ENCODE data around the gene BBS4.
"Not testable (repeated sequence)": the region's sequence is repeated elsewhere in the genome, so short reads cannot be mapped to it uniquely, and the experiment has no call there.

The BBS4 gene

GRCh38 chr15:72722071-72722696 is 36.2 kb downstream of the BBS4 start:
- H3K27me3 ChIP-seq (replicated peaks), result no peaks in the 10 kb centered on the region
- peak; percentile 84 for TF ChIP-seq CTCF (IDR thresholded peaks at IDR 0.05; ENCODE audit: low read depth, low read length, missing control alignments)
- peak; percentile 73 for DNase-seq
- peaks cover 6% of the 10 kb centered on the region for H3K36me3 ChIP-seq (replicated peaks)
- no peak overlapping the region for H3K27ac ChIP-seq
- in situ Hi-C loops (cut with HindIII; ENCODE audit: low pct_ligation_motif_present, low sequenced_read_pairs), result no loop called here
- H3K4me3 ChIP-seq (ENCODE audit: low read depth, low read length), result no peak overlapping the region

GRCh38 chr15:72724028-72724427 is 38.0 kb downstream of the BBS4 start:
- TF ChIP-seq CTCF (IDR thresholded peaks at IDR 0.05; ENCODE audit: low read depth, low read length, missing control alignments), result no peak
- Histone ChIP-seq H3K27me3 (replicated peaks) (no peaks in the 10 kb centered on the region), H3K27ac (no peak overlapping the region), H3K4me3 (ENCODE audit: low read depth, low read length) (no peak overlapping the region), H3K36me3 (replicated peaks) (no peaks in the 10 kb centered on the region)
- in situ Hi-C loops (cut with HindIII; ENCODE audit: low pct_ligation_motif_present, low sequenced_read_pairs), result no loop called here
- DNase-seq, result no peak

GRCh38 chr15:72725446-72725845 is 39.4 kb downstream of the BBS4 start:
- Histone ChIP-seq H3K27me3 (replicated peaks) (no peaks in the 10 kb centered on the region), H3K4me3 (ENCODE audit: low read depth, low read length) (no peak overlapping the region), H3K27ac (no peak overlapping the region), H3K36me3 (replicated peaks) (no peaks in the 10 kb centered on the region)
- no peak for TF ChIP-seq CTCF (IDR thresholded peaks at IDR 0.05; ENCODE audit: low read depth, low read length, missing control alignments)
- in situ Hi-C loops (cut with HindIII; ENCODE audit: low pct_ligation_motif_present, low sequenced_read_pairs), result no loop called here
- DNase-seq, result no peak

- H3K27me3 ChIP-seq (replicated peaks); in situ Hi-C loops (cut with HindIII; ENCODE audit: low pct_ligation_motif_present, low sequenced_read_pairs); H3K27ac ChIP-seq; H3K36me3 ChIP-seq (replicated peaks); H3K4me3 ChIP-seq (ENCODE audit: low read depth, low read length); DNase-seq: not testable (repeated sequence)
These were observed 39.8 kb downstream of the BBS4 start for GRCh38 chr15:72725851-72726250.

- in situ Hi-C loops (cut with HindIII; ENCODE audit: low pct_ligation_motif_present, low sequenced_read_pairs), result no loop called here
- Histone ChIP-seq H3K27ac (no peak overlapping the region), H3K36me3 (replicated peaks) (no peaks in the 10 kb centered on the region), H3K4me3 (ENCODE audit: low read depth, low read length) (no peak overlapping the region), H3K27me3 (replicated peaks) (no peaks in the 10 kb centered on the region)
- DNase-seq, result no peak
- no peak for TF ChIP-seq CTCF (IDR thresholded peaks at IDR 0.05; ENCODE audit: low read depth, low read length, missing control alignments)
These were observed 41.1 kb downstream of the BBS4 start for GRCh38 chr15:72727154-72727553.

GRCh38 chr15:72728249-72728648 is 42.2 kb downstream of the BBS4 start:
- H3K27ac ChIP-seq; in situ Hi-C loops (cut with HindIII; ENCODE audit: low pct_ligation_motif_present, low sequenced_read_pairs); H3K4me3 ChIP-seq (ENCODE audit: low read depth, low read length); H3K27me3 ChIP-seq (replicated peaks); H3K36me3 ChIP-seq (replicated peaks): not testable (repeated sequence)
- peak; percentile 34 for DNase-seq

- Histone ChIP-seq H3K27ac (no peak overlapping the region), H3K4me3 (ENCODE audit: low read depth, low read length) (no peak overlapping the region), H3K27me3 (replicated peaks) (no peaks in the 10 kb centered on the region), H3K36me3 (replicated peaks) (no peaks in the 10 kb centered on the region)
- in situ Hi-C loops (cut with HindIII; ENCODE audit: low pct_ligation_motif_present, low sequenced_read_pairs), result no loop called here
- no peak for DNase-seq
- no peak for TF ChIP-seq CTCF (IDR thresholded peaks at IDR 0.05; ENCODE audit: low read depth, low read length, missing control alignments)
These were observed 42.8 kb downstream of the BBS4 start for GRCh38 chr15:72728821-72729220.
